ENCODE data around the gene TUBA4A. TPM values are rescaled to one million over a fixed set of nuclear protein-coding genes. Genes with fewer than 3 reads are reported as not detected.
A peak's percentile ranks its signal among the peaks of the same experiment; 100 is the strongest.

TUBA4A gene
- total RNA-seq, 1 donor from 2014 or later, result 7.9 TPM

DNA sequence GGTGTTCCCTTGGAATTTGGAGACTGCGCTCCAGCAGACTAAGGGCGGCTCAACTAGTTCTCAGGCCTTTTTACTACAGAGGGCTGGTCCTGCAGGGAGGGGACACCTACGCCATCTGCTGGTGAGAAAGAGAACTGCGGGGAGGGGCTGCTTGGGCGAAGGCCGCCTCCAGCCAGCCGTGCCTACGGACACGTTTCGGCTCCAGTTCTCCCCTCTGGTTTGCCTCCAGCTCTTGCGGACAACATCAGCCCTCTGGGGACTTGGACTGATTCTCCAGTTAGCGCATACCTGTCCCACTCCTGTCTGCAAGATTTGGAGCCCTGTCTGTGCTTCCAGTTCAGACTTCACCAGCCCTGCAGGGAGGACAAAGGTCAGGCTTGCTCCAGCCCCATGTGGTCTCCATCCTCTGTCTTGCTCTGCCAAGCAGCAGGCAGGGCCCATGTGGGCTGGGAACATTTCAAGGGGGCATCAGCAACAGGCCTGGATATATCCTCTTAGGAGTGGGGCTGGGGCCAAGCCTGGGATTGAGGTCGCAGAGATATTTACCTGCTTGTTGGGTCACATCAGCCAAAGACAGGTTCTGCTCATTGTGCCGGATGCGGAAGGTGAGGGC, 45.1 kb upstream of the TUBA4A start:
- DNase-seq (ENCODE audit: extremely low spot score, unreplicated experiment), result peak; percentile 96
- TF ChIP-seq, protein P1, sequence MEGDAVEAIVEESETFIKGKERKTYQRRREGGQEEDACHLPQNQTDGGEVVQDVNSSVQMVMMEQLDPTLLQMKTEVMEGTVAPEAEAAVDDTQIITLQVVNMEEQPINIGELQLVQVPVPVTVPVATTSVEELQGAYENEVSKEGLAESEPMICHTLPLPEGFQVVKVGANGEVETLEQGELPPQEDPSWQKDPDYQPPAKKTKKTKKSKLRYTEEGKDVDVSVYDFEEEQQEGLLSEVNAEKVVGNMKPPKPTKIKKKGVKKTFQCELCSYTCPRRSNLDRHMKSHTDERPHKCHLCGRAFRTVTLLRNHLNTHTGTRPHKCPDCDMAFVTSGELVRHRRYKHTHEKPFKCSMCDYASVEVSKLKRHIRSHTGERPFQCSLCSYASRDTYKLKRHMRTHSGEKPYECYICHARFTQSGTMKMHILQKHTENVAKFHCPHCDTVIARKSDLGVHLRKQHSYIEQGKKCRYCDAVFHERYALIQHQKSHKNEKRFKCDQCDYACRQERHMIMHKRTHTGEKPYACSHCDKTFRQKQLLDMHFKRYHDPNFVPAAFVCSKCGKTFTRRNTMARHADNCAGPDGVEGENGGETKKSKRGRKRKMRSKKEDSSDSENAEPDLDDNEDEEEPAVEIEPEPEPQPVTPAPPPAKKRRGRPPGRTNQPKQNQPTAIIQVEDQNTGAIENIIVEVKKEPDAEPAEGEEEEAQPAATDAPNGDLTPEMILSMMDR (IDR thresholded peaks at IDR 0.05), result peak; percentile 96
- no peaks in the 10 kb centered on the region for H3K9me3 Mint-ChIP-seq (ENCODE audit: unreplicated experiment)
- H3K36me3 Mint-ChIP-seq (ENCODE audit: unreplicated experiment), result no peaks in the 10 kb centered on the region
- H3K27me3 Mint-ChIP-seq (ENCODE audit: unreplicated experiment), result peaks cover 43% of the 10 kb centered on the region
- H3K4me3 Mint-ChIP-seq (ENCODE audit: unreplicated experiment), result no peak overlapping the region
- peaks cover 10% of the 10 kb centered on the region for H3K4me1 Mint-ChIP-seq (ENCODE audit: unreplicated experiment)
- H3K27ac Mint-ChIP-seq (ENCODE audit: unreplicated experiment), result no peak overlapping the region

- no peak overlapping the region for H3K27ac Mint-ChIP-seq (ENCODE audit: unreplicated experiment)
- no peaks in the 10 kb centered on the region for H3K9me3 Mint-ChIP-seq (ENCODE audit: unreplicated experiment)
- no peak overlapping the region for H3K4me3 Mint-ChIP-seq (ENCODE audit: unreplicated experiment)
- H3K4me1 Mint-ChIP-seq (ENCODE audit: unreplicated experiment), result peaks cover 11% of the 10 kb centered on the region
- peak; percentile 48 for DNase-seq (ENCODE audit: extremely low spot score, unreplicated experiment)
- peaks cover 34% of the 10 kb centered on the region for H3K27me3 Mint-ChIP-seq (ENCODE audit: unreplicated experiment)
- H3K36me3 Mint-ChIP-seq (ENCODE audit: unreplicated experiment), result no peaks in the 10 kb centered on the region
- TF ChIP-seq, protein P1 (IDR thresholded peaks at IDR 0.05), result no peak
These were observed 44.2 kb upstream of the TUBA4A start for GRCh38 chr2:219297766-219298456.

GRCh38 chr2:219296631-219297391, 43.1 kb upstream of the TUBA4A start:
- H3K27ac Mint-ChIP-seq (ENCODE audit: unreplicated experiment), result no peak overlapping the region
- DNase-seq (ENCODE audit: extremely low spot score, unreplicated experiment), result no peak

DNA sequence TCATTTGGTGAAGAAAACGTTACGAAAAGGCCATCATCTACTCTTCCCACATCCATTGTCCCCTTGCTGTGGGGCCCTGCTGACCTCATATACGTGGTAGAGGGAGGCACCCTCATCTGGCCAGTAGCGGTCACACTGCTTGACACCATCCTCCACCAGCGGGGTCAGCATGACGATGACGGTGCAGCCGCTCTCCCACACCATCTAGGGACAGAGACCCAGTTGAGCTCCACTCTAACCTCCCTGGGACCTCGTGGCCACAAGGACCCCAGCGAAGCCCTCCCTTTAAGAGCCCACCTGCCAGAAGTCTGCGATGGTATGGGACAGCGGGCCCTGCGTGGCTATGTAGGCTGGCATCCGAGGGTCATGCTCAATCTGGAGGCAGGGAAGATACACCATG, 42.4 kb upstream of the TUBA4A start:
- H3K27me3 Mint-ChIP-seq (ENCODE audit: unreplicated experiment), result peaks cover 17% of the 10 kb centered on the region
- no peaks in the 10 kb centered on the region for H3K36me3 Mint-ChIP-seq (ENCODE audit: unreplicated experiment)
- TF ChIP-seq, protein P1 (IDR thresholded peaks at IDR 0.05), result no peak
- no peak overlapping the region for H3K4me3 Mint-ChIP-seq (ENCODE audit: unreplicated experiment)
- no peaks in the 10 kb centered on the region for H3K9me3 Mint-ChIP-seq (ENCODE audit: unreplicated experiment)
- no peak for DNase-seq (ENCODE audit: extremely low spot score, unreplicated experiment)
- peaks cover 11% of the 10 kb centered on the region for H3K4me1 Mint-ChIP-seq (ENCODE audit: unreplicated experiment)
- H3K27ac Mint-ChIP-seq (ENCODE audit: unreplicated experiment), result no peak overlapping the region

More at GRCh38 chr2:219296631-219297391, 43.1 kb upstream of the TUBA4A start:
- H3K4me3 Mint-ChIP-seq (ENCODE audit: unreplicated experiment), result no peak overlapping the region
- TF ChIP-seq, protein P1 (IDR thresholded peaks at IDR 0.05), result no peak
- peaks cover 23% of the 10 kb centered on the region for H3K27me3 Mint-ChIP-seq (ENCODE audit: unreplicated experiment)
- no peaks in the 10 kb centered on the region for H3K9me3 Mint-ChIP-seq (ENCODE audit: unreplicated experiment)
- no peaks in the 10 kb centered on the region for H3K36me3 Mint-ChIP-seq (ENCODE audit: unreplicated experiment)
- peaks cover 11% of the 10 kb centered on the region for H3K4me1 Mint-ChIP-seq (ENCODE audit: unreplicated experiment)

Data from osteocyte (in vitro differentiated cells).